CD4-positive, alpha-beta T cell treated with Interleukin-4 for 1 hour (primary cell): ENCODE measurements around the gene PLPP6.

ENCODE experiments used
- DNase-seq, 2 donors: peaks; one replicate each; pipeline ENCODE4 v3.0.0-alpha.2; 2020 to 2022

Gene PLPP6

DNA sequence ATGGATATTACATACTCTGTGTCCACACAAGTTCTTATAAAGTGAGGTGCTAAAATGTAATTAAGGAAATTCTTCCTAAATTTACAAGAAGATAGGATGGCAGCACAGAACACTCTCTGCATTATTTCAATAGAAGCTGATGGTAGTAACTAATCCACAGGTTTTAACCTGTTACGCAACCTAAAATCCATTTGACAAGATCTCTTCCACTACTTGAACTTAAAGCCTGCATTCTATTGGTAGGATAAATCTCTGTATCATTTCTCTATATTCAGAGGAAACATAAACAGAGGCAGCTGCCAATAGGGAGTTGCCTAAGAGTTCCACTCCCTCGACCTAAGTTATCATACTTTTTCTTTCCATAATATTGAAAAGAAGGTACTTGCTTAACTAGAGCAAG is 38.8 kb downstream of the PLPP6 start:
- no peak for DNase-seq

DNA sequence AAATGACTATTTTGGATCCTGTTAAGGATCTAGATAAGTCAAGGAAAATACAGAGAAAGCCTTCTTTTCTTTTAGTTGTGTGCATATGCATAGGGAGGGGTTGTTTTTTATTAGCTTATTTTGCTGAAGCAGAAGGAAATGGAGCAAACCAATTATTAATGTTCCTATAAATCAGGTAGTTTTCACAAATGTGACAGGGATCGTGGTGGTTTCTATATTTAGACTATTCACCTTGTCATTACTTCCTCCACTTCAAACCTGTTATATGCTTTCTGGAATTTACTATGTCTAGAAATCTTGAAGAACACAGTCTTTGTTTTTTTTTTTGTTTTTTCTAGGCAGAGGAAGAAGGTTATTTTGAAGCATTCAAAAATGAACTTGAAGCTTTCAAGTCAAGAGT is 39.4 kb downstream of the PLPP6 start:
- no peak for DNase-seq

- no peak for DNase-seq
Measured at GRCh38 chr9:4704129-4704528, 42.0 kb downstream of the PLPP6 start.

DNA sequence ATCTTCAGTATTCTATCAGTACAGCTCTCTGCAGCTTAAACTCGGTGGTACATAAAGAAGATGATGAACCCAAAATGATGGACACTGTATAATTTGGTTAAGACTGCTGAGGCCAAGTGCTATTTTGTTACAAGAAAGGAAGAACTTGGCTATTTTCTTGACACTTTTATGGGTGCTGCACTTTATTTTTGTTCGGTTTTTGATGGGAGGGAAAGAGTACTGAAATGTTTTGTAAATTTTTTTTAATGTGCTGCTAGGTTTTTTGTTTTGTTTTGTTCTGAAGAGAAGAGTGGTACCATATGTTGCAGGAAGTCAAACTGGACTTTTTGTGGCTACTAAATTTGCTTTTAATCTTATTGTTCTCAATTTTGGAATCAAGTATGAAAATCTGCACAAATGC is 43.9 kb downstream of the PLPP6 start:
- DNase-seq: no peak

DNA sequence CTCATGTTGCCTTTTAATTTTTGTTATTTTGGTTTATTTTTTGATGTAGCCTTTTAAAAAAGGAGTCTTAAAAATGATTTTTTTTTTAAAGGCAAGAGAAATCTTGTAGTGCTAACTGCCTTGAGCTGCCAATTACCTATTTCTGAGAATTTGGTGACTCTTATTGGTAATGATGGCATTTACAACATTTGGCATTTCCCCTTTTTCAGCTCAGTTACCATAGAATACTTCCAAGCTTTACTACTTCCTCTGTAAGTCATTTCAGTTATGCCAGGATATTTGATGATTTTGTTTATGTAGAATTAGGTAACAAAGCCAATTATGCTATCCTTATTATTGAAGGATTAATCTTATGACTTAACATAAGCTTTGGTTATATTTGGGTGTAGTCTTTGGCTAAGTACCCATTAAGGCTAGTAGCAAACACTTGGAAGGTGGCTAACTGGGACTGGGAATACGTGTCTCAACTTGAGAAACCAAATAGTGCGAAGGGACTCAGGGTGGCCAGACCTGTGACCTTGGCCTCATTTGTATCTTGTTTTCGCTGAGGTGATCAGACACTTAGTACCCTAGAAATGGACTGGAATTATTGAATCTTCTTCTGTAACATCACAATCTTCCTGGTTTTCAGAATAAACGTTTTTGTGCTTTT is 45.0 kb downstream of the PLPP6 start:
- DNase-seq: no peak

DNA sequence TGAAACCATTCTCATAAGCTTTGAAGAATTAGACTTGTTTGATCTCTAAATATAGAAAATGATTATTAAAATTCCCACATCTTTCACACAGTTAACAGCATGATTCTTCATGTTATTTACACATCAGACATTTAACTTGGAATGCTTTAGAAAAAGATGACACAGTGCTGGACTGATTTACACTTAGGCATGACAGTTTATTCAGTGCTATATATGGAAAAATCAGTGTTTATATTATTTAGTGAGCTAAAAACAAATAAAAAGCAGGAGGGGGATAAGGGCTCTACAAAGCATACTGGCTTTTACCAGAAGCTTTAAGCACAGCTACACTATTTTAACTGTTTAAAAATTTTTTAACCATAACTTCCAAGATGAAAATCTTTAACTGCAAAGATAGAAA is 47.3 kb downstream of the PLPP6 start:
- DNase-seq: no peak

- DNase-seq: no peak
Measured at GRCh38 chr9:4713849-4714248, 51.8 kb downstream of the PLPP6 start.

DNA sequence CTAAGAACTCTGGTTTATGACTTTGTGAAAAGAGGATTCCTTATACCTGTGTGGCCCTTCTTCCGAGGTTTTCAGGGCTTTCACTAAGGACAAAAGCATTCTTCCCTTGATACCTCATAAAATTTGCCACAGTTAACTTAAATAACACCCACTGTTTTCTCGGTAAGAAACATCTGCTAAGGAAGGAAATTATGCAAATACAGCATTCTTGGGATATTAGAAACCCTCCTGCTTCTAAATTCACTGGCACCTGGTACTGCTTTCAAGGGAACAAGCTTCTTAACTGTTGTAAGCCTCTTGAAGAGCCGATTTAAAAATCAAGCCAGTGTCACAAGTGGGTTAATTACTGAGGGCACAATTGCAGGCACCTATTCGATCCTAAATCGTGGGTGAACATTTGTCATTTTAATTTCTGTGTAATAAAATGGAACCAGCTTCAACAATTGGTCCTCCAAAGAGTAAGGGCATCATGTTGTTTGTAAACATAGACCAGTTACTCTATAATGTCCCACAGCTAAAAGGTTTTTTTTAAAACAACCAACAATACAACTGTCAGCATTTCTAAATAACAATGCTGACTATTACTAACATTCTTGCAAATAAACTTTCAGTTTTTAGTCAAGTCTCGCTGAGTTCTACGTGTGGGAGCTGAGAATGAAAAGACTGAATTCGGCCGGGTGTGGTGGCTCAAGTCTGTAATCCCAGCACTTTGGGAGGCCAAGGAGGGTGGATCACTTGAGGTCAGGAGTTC is 52.3 kb downstream of the PLPP6 start:
- DNase-seq: no peak
